Measurements from ENCODE around the gene OGA. TPM values are rescaled to one million over a fixed set of nuclear protein-coding genes. Genes with fewer than 3 reads are reported as not detected.

Gene OGA
- total and polyA plus RNA-seq, 2 experiments from 2014 or later: 42.5 to 78.0 TPM

DNA sequence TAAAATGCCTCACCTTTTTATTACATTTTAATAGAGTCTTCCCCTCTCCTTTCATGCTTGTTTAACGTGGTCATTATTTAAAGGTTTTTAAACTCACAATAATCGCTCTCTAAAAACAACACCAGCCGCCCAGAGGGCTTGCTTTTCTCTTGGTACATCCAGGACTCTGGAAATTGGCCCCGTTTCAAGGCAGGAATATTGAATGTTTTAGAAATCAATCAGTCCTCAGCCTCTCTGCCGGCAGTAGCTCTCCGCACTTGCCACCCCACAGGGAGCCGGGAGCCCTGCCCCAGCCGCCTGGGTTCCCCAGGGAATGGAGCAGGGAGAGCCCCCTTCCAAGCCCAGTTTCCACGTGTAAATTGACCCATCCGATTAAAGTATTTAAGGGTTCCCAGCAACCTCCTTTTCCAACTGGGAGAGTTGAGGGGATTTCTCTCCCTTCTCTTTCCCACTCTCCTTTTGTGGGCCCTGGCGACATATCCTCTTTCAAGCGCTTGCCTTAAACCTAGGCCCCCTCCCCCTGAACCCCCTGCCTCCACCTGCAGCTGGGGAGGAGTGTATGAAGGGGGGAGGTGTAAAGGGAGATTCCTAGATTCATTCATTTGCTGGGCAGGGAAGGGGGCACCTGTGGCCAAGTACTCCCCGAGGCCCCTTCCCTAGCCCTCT lies 44.2 kb downstream of the OGA start:
- WGBS, 2 experiments (ENCODE audit: low coverage in 1 of 2, low lambda C conversion rate in 2 of 2, missing lambda C conversion rate in 2 of 2): 15 to 17% methylated on average over 13 of the region's 13 CpGs
- peaks cover 42% of the 10 kb centered on the region for H3K27me3 ChIP-seq (replicated peaks; ENCODE audit: insufficient read depth)
- no peaks in the 10 kb centered on the region for H3K9me2 ChIP-seq (ENCODE audit: insufficient read depth)
- in situ Hi-C loops (cut with MboI): loop anchor here (25.0 kb wide), 1 partner anchor 587 kb away; no protein-coding TSS in a partner anchor
- TF ChIP-seq EZH2phosphoT487 (IDR thresholded peaks at IDR 0.05; ENCODE audit: insufficient read depth, low read depth): 0 out of 2 replicates have a peak, but pooled peaks have one; percentile 52
- peak; percentile 94 for TF ChIP-seq EZH2 (IDR thresholded peaks at IDR 0.05; ENCODE audit: insufficient read depth, poor library complexity, severe bottlenecking)
- no peaks in the 10 kb centered on the region for H3K79me2 ChIP-seq (ENCODE audit: insufficient read depth)
- H2AFZ ChIP-seq: no peak overlapping the region
- H3K9ac ChIP-seq: no peak overlapping the region
- H3K4me3 ChIP-seq: no peak overlapping the region
- no peak for DNase-seq
- H3K9me3 ChIP-seq (ENCODE audit: low read depth): no peaks in the 10 kb centered on the region
- H4K20me1 ChIP-seq (ENCODE audit: insufficient read depth): no peaks in the 10 kb centered on the region
- no peaks in the 10 kb centered on the region for H3K4me1 ChIP-seq (ENCODE audit: insufficient read depth)
- H3F3A ChIP-seq (ENCODE audit: insufficient read depth): no peaks in the 10 kb centered on the region
- H3K36me3 ChIP-seq (ENCODE audit: low read depth): no peaks in the 10 kb centered on the region
- H3K4me2 ChIP-seq (ENCODE audit: unreplicated experiment): no peak overlapping the region
- no peak overlapping the region for H3K27ac ChIP-seq

GRCh38 chr10:101772895-101773761 lies 45.1 kb downstream of the OGA start:
- Histone ChIP-seq H3K4me1 (ENCODE audit: insufficient read depth) (no peaks in the 10 kb centered on the region), H3K27me3 (replicated peaks; ENCODE audit: insufficient read depth) (peaks cover 42% of the 10 kb centered on the region), H3K9ac (no peak overlapping the region), H3K4me2 (ENCODE audit: unreplicated experiment) (no peak overlapping the region), H2AFZ (no peak overlapping the region), H3K27ac (no peak overlapping the region), H3K36me3 (ENCODE audit: low read depth) (no peaks in the 10 kb centered on the region), H4K20me1 (ENCODE audit: insufficient read depth) (no peaks in the 10 kb centered on the region), H3K4me3 (no peak overlapping the region), H3F3A (ENCODE audit: insufficient read depth) (no peaks in the 10 kb centered on the region), H3K79me2 (ENCODE audit: insufficient read depth) (no peaks in the 10 kb centered on the region), H3K9me2 (ENCODE audit: insufficient read depth) (no peaks in the 10 kb centered on the region), H3K9me3 (ENCODE audit: low read depth) (no peaks in the 10 kb centered on the region)
- TF ChIP-seq EZH2phosphoT487 (IDR thresholded peaks at IDR 0.05; ENCODE audit: insufficient read depth, low read depth) (no peak), EZH2 (IDR thresholded peaks at IDR 0.05; ENCODE audit: insufficient read depth, poor library complexity, severe bottlenecking) (no peak)
- 40 to 45% methylated on average over 21 of the region's 21 CpGs for WGBS, 2 experiments (ENCODE audit: low coverage in 1 of 2, low lambda C conversion rate in 2 of 2, missing lambda C conversion rate in 2 of 2)
- in situ Hi-C loops (cut with MboI): loop anchor here (25.0 kb wide), 1 partner anchor 586 kb away; no protein-coding TSS in a partner anchor
- no peak for DNase-seq

- H3K9ac ChIP-seq: no peak overlapping the region
- 65% methylated on average over 6 of the region's 6 CpGs for WGBS, 2 experiments (ENCODE audit: low coverage in 1 of 2, low lambda C conversion rate in 2 of 2, missing lambda C conversion rate in 2 of 2)
- no peaks in the 10 kb centered on the region for H3K9me3 ChIP-seq (ENCODE audit: low read depth)
- H3K27me3 ChIP-seq (replicated peaks; ENCODE audit: insufficient read depth): peaks cover 42% of the 10 kb centered on the region
- no peaks in the 10 kb centered on the region for H3K79me2 ChIP-seq (ENCODE audit: insufficient read depth)
- H4K20me1 ChIP-seq (ENCODE audit: insufficient read depth): no peaks in the 10 kb centered on the region
- TF ChIP-seq EZH2phosphoT487 (IDR thresholded peaks at IDR 0.05; ENCODE audit: insufficient read depth, low read depth): no peak
- in situ Hi-C loops (cut with MboI): loop anchor here (25.0 kb wide), 1 partner anchor 585 kb away; no protein-coding TSS in a partner anchor
- H3F3A ChIP-seq (ENCODE audit: insufficient read depth): no peaks in the 10 kb centered on the region
- H3K4me1 ChIP-seq (ENCODE audit: insufficient read depth): no peaks in the 10 kb centered on the region
- H3K4me2 ChIP-seq (ENCODE audit: unreplicated experiment): no peak overlapping the region
- H2AFZ ChIP-seq: no peak overlapping the region
- no peak overlapping the region for H3K4me3 ChIP-seq
- no peaks in the 10 kb centered on the region for H3K9me2 ChIP-seq (ENCODE audit: insufficient read depth)
- H3K27ac ChIP-seq: no peak overlapping the region
- H3K36me3 ChIP-seq (ENCODE audit: low read depth): no peaks in the 10 kb centered on the region
- no peak for DNase-seq
Measured at GRCh38 chr10:101772017-101772894, 46.0 kb downstream of the OGA start.

DNA sequence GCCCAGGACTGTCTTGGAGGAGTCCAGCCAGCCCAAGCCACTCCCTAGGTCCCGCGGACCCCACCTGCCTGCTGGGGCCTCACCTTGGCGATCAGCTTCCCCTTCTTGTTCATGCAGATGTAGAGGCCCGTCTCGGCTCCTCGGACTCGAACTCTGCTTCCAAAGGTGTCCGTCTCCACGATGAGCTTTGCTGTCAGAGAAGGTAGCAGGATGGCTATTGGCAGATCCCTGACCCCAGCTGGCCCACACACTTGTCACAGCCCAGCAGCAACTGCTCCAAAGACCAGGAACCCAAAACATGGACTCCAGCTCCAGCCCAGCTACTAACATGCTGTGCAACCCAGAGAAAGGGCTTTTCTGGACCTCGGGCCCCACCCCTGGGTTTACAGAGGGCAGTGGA lies 46.9 kb downstream of the OGA start:
- Histone ChIP-seq H3K4me3 (no peak overlapping the region), H3K79me2 (ENCODE audit: insufficient read depth) (no peaks in the 10 kb centered on the region), H3K9me2 (ENCODE audit: insufficient read depth) (no peaks in the 10 kb centered on the region), H3K4me1 (ENCODE audit: insufficient read depth) (no peaks in the 10 kb centered on the region), H3K4me2 (ENCODE audit: unreplicated experiment) (no peak overlapping the region), H3F3A (ENCODE audit: insufficient read depth) (no peaks in the 10 kb centered on the region), H3K27ac (no peak overlapping the region), H3K27me3 (replicated peaks; ENCODE audit: insufficient read depth) (peaks cover 42% of the 10 kb centered on the region), H3K9me3 (ENCODE audit: low read depth) (no peaks in the 10 kb centered on the region), H2AFZ (no peak overlapping the region), H3K36me3 (ENCODE audit: low read depth) (no peaks in the 10 kb centered on the region), H3K9ac (no peak overlapping the region), H4K20me1 (ENCODE audit: insufficient read depth) (no peaks in the 10 kb centered on the region)
- 79 to 90% methylated on average over 10 of the region's 10 CpGs for WGBS, 2 experiments (ENCODE audit: low coverage in 1 of 2, low lambda C conversion rate in 2 of 2, missing lambda C conversion rate in 2 of 2)
- in situ Hi-C loops (cut with MboI): loop anchor here (25.0 kb wide), 1 partner anchor 584 kb away; no protein-coding TSS in a partner anchor
- peak; percentile 50 for TF ChIP-seq EZH2 (IDR thresholded peaks at IDR 0.05; ENCODE audit: insufficient read depth, poor library complexity, severe bottlenecking)
- TF ChIP-seq EZH2phosphoT487 (IDR thresholded peaks at IDR 0.05; ENCODE audit: insufficient read depth, low read depth): no peak
- DNase-seq: no peak
